Endothelial cell of umbilical vein (primary cell): ENCODE data around the gene BPI. TPM values are rescaled to one million over a fixed set of nuclear protein-coding genes. Genes with fewer than 3 reads are reported as not detected.

Experiments used
- BruUV-seq: library from RNA; stranded (reverse); fragments of 400-500 nt; replicated peaks from 2 replicates; lab custom pipeline; 2021; lab: Mats Ljungman, UMichigan
- CTCF ChIA-PET: fragments of 300-600, 350-600 bp; sonication (Branson Sonifier 250); formaldehyde crosslinking; loops from one replicate; lab custom pipeline; 2021; ENCODE audit warnings: antibody characterized with exemption, inconsistent platforms; lab: Charles Lee
- POLR2A ChIA-PET: fragments of 300-600, 350-600 bp; sonication (Branson Sonifier 250); formaldehyde crosslinking; loops from one replicate; lab custom pipeline; 2021; ENCODE audit warnings: antibody characterized with exemption, inconsistent platforms; lab: Charles Lee
- DNase-seq: peaks from one replicate; pipeline ENCODE4 v3.0.0-alpha.2; 2011; ENCODE audit warnings: low read depth, low spot score
- FAIRE-seq: peaks from 2 replicates; lab custom pipeline; 2011; peaks lifted over from hg19 to GRCh38; lab: Jason Lieb, UNC
- H2AFZ ChIP-seq: 2 replicates; pipeline ENCODE4 v1.6.0; 2012; ENCODE audit warnings: low read depth, low read length, control low read depth, inconsistent platforms
- H3K27ac ChIP-seq: 2 replicates; pipeline ENCODE4 v1.5.1; 2011; ENCODE audit warnings: low read depth, mild to moderate bottlenecking, control low read depth, low read length, moderate library complexity; ENCODE audit not compliant: insufficient read depth
- H3K27me3 ChIP-seq, 2 experiments: 2 replicates each; pipeline versions ENCODE4 v1.6.0 to v1.6.1; 2011; ENCODE audit warnings: low read length in 2 of 2, mixed read lengths in 1 of 2; ENCODE audit not compliant: control insufficient read depth in 2 of 2, insufficient read depth in 2 of 2
- H3K36me3 ChIP-seq, 2 experiments: 2 replicates in 1 of 2; 3 replicates in 1 of 2; pipeline ENCODE4 v1.5.1; 2011; ENCODE audit warnings: low read length in 2 of 2, mild to moderate bottlenecking in 1 of 2, moderate library complexity in 1 of 2; ENCODE audit not compliant: control insufficient read depth in 2 of 2, insufficient read depth in 2 of 2; ENCODE audit errors: extremely low read depth in 1 of 2
- H3K4me1 ChIP-seq: 3 replicates; pipeline ENCODE4 v1.5.1; 2011; ENCODE audit warnings: mild to moderate bottlenecking, low read length; ENCODE audit not compliant: control insufficient read depth, insufficient read depth; ENCODE audit errors: extremely low read depth
- H3K4me2 ChIP-seq: 2 replicates; pipeline ENCODE4 v1.6.1; 2011; ENCODE audit warnings: low read length, control low read depth, mixed read lengths; ENCODE audit not compliant: insufficient read depth
- H3K4me3 ChIP-seq, 3 experiments: fragments of 200-600 bp in 1 of 3; sonication (generic), shearing (Covaris generic) in 1 of 3; replicated peaks in 1 of 3; 2 replicates each; pipeline ENCODE4 v1.5.1; 2011 to 2016; ENCODE audit warnings: control low read depth in 3 of 3, low read length in 3 of 3, mild to moderate bottlenecking in 2 of 3, inconsistent platforms in 1 of 3, low read depth in 1 of 3, moderate library complexity in 1 of 3; ENCODE audit not compliant: insufficient read depth in 1 of 3
- H3K79me2 ChIP-seq: 2 replicates; pipeline ENCODE4 v1.6.0; 2012; ENCODE audit warnings: low read length, inconsistent platforms; ENCODE audit not compliant: control insufficient read depth, insufficient read depth
- H3K9ac ChIP-seq: replicated peaks from 2 replicates; pipeline ENCODE3; 2011; ENCODE audit warnings: low read length, control low read depth; ENCODE audit not compliant: insufficient read depth; ENCODE audit errors: extremely low read depth
- H3K9me1 ChIP-seq: replicated peaks from 3 replicates; pipeline ENCODE4 v1.6.0; 2011; ENCODE audit warnings: mild to moderate bottlenecking, low read length; ENCODE audit not compliant: control insufficient read depth, insufficient read depth; ENCODE audit errors: extremely low read depth
- H3K9me3 ChIP-seq: replicated peaks from 2 replicates; pipeline ENCODE4 v1.5.1; 2012; ENCODE audit warnings: low read length, inconsistent platforms; ENCODE audit not compliant: control insufficient read depth, insufficient read depth
- H4K20me1 ChIP-seq: replicated peaks from 2 replicates; pipeline ENCODE3; 2011; ENCODE audit warnings: mild to moderate bottlenecking, low read length; ENCODE audit not compliant: control insufficient read depth, insufficient read depth; ENCODE audit errors: extremely low read depth
- EZH2 ChIP-seq: IDR thresholded peaks from 2 replicates; pipeline ENCODE4 v1.6.1; 2012; ENCODE audit warnings: borderline replicate concordance, low read depth, mild to moderate bottlenecking, moderate library complexity, low read length, inconsistent platforms; ENCODE audit not compliant: severe bottlenecking
- FOS ChIP-seq: IDR thresholded peaks from 2 replicates; pipeline ENCODE4 v1.6.1; 2011; ENCODE audit warnings: mild to moderate bottlenecking, low read length, moderate library complexity, borderline replicate concordance; ENCODE audit not compliant: insufficient read depth
- GATA2 ChIP-seq: IDR thresholded peaks from 2 replicates; pipeline ENCODE4 v1.7.0; 2011; ENCODE audit warnings: low read depth, mild to moderate bottlenecking, moderate library complexity, mixed read lengths, low read length; ENCODE audit not compliant: insufficient read length, insufficient read depth
- JUN ChIP-seq: IDR thresholded peaks from 2 replicates; pipeline ENCODE4 v1.6.1; 2011; ENCODE audit warnings: borderline replicate concordance, low read depth; ENCODE audit not compliant: insufficient read length, insufficient read depth
- MYC ChIP-seq: IDR thresholded peaks from one replicate; pipeline ENCODE4 v1.6.1; 2011; ENCODE audit warnings: mild to moderate bottlenecking, low read depth, low read length
- POLR2A ChIP-seq: IDR thresholded peaks from 2 replicates; pipeline ENCODE4 v1.6.1; 2012; ENCODE audit warnings: low read depth, mild to moderate bottlenecking, control low read depth, low read length
- POLR2AphosphoS5 ChIP-seq: IDR thresholded peaks from 2 replicates; pipeline ENCODE4 v1.6.1; 2012; ENCODE audit warnings: low read depth, mild to moderate bottlenecking, control low read depth, low read length, moderate library complexity; ENCODE audit not compliant: insufficient read depth
- dilution Hi-C: fragments of 300-500 bp; cut with MboI; formaldehyde crosslinking; loops from one replicate; pipeline ENCODE4 v1.15.0; 2019; ENCODE audit warnings: low sequenced_read_pairs; ENCODE audit not compliant: extremely low pct_ligation_motif_present
- intact Hi-C: fragments of 100-400 bp; cut with micrococcal nuclease; formaldehyde crosslinking; loops from one replicate; pipeline ENCODE4 v1.10.0; 2022
- polyA plus RNA-seq, 4 experiments: library from polyadenylated mRNA; depleted of rRNA in 3 of 4; stranded (reverse) in 3 of 4; unstranded in 1 of 4; fragments of >200 nt; gene quantifications; 2 replicates each; pipeline versions ENCODE4 v1.2.1 to v1.2.3, GENCODE V29; 2011 to 2012; ENCODE audit warnings: missing spikeins in 1 of 4
- total RNA-seq: library from RNA; stranded (reverse); gene quantifications from 2 replicates; pipeline ENCODE4 v1.2.3, GENCODE V29; 2021
- TF ChIP-seq, protein P1 (sequence below): IDR thresholded peaks from 2 replicates; pipeline ENCODE4 v1.6.1; 2011; ENCODE audit not compliant: insufficient read depth, insufficient read length
- TF ChIP-seq, protein P2 (sequence below), 2 donors: IDR thresholded peaks; 1 replicate in 1 of 2; 2 replicates in 1 of 2; pipeline ENCODE4 v1.5.1; 2011; ENCODE audit warnings: low read length in 2 of 2, mild to moderate bottlenecking in 2 of 2, moderate library complexity in 2 of 2, control low read depth in 1 of 2, inconsistent platforms in 1 of 2, low read depth in 1 of 2; ENCODE audit not compliant: insufficient read depth in 1 of 2; ENCODE audit errors: extremely low read depth in 1 of 2

Gene BPI
- total and polyA plus RNA-seq, 2 donors (not counting 3 experiments of a cell fraction or from before 2014, with no cell fraction given), result not detected

- no peak for TF ChIP-seq FOS
- no peak for TF ChIP-seq POLR2A
- TF ChIP-seq, protein P1, sequence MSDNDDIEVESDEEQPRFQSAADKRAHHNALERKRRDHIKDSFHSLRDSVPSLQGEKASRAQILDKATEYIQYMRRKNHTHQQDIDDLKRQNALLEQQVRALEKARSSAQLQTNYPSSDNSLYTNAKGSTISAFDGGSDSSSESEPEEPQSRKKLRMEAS, result no peak
- TF ChIP-seq, protein P2, sequence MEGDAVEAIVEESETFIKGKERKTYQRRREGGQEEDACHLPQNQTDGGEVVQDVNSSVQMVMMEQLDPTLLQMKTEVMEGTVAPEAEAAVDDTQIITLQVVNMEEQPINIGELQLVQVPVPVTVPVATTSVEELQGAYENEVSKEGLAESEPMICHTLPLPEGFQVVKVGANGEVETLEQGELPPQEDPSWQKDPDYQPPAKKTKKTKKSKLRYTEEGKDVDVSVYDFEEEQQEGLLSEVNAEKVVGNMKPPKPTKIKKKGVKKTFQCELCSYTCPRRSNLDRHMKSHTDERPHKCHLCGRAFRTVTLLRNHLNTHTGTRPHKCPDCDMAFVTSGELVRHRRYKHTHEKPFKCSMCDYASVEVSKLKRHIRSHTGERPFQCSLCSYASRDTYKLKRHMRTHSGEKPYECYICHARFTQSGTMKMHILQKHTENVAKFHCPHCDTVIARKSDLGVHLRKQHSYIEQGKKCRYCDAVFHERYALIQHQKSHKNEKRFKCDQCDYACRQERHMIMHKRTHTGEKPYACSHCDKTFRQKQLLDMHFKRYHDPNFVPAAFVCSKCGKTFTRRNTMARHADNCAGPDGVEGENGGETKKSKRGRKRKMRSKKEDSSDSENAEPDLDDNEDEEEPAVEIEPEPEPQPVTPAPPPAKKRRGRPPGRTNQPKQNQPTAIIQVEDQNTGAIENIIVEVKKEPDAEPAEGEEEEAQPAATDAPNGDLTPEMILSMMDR (IDR thresholded peaks at IDR 0.05; ENCODE audit: extremely low read depth in 1 of 2, insufficient read depth in 1 of 2, low read depth in 1 of 2, low read length in 2 of 2), result no peak
- no peak for TF ChIP-seq MYC
- no peak for TF ChIP-seq POLR2AphosphoS5
- no peak for TF ChIP-seq JUN
- TF ChIP-seq GATA2, result no peak
- no peak for TF ChIP-seq EZH2
- no peaks in the 10 kb centered on the region for H3K9me3 ChIP-seq
- H3K36me3 ChIP-seq, result no peaks in the 10 kb centered on the region
- FAIRE-seq, result no peak
- no peaks in the 10 kb centered on the region for H3K79me2 ChIP-seq
- peaks cover 14 to 17% of the 10 kb centered on the region in 2 experiments for H3K27me3 ChIP-seq
- H3K4me2 ChIP-seq, result no peak overlapping the region
- no peak overlapping the region for H3K9ac ChIP-seq
- POLR2A ChIA-PET, result no interaction called here
- H3K4me1 ChIP-seq, result no peaks in the 10 kb centered on the region
- dilution Hi-C loops, result no loop called here
- no peak overlapping the region for H2AFZ ChIP-seq
- BruUV-seq, result no TSS peak
- CTCF ChIA-PET, result interaction anchor here (5.8 kb wide), 1 partner anchor 17 kb away, joined by 27 read pairs; no protein-coding TSS in a partner anchor
- no peaks in the 10 kb centered on the region for H4K20me1 ChIP-seq
- no peak for DNase-seq
- H3K27ac ChIP-seq, result no peak overlapping the region
- H3K9me1 ChIP-seq, result no peaks in the 10 kb centered on the region
- intact Hi-C loops, result no loop called here
- no peak overlapping the region for H3K4me3 ChIP-seq
Measured at GRCh38 chr20:38372806-38373205, 68.8 kb downstream of the BPI start.
